ENCODE measurements around the gene RAB14.
"Not testable (repeated sequence)": the region's sequence is repeated elsewhere in the genome, so short reads cannot be mapped to it uniquely, and the experiment has no call there.

The RAB14 gene

GRCh38 chr9:121183666-121184423, 17.8 kb downstream of the RAB14 start:
- peaks cover 31 to 46% of the 10 kb centered on the region in 2 donors for H3K36me3 ChIP-seq (ENCODE audit: control insufficient read depth in 1 of 2, insufficient read depth in 2 of 2, low read length in 2 of 2)
- no peak overlapping the region for H3K9ac ChIP-seq (ENCODE audit: low read depth in 1 of 2, low read length in 2 of 2)
- no peak overlapping the region for H3K4me3 ChIP-seq (ENCODE audit: low read depth in 1 of 2, low read length in 2 of 2)
- H3K27me3 ChIP-seq (ENCODE audit: control insufficient read depth in 1 of 2, insufficient read depth in 2 of 2, low read length in 2 of 2) = no peaks in the 10 kb centered on the region
- H3K9me3 ChIP-seq (ENCODE audit: control insufficient read depth in 1 of 2, low read length in 2 of 2) = no peaks in the 10 kb centered on the region
- no peak overlapping the region for H3K27ac ChIP-seq (ENCODE audit: low read depth, low read length)
- peaks cover 0 to 10% of the 10 kb centered on the region in 2 donors for H3K4me1 ChIP-seq (ENCODE audit: control insufficient read depth in 1 of 2, insufficient read depth in 2 of 2, low read length in 2 of 2)

GRCh38 chr9:121182989-121183388, 18.7 kb downstream of the RAB14 start:
- Histone ChIP-seq H3K27ac (ENCODE audit: low read depth, low read length) (no peak overlapping the region), H3K9ac (ENCODE audit: low read depth in 1 of 2, low read length in 2 of 2) (no peak overlapping the region), H3K4me1 (ENCODE audit: control insufficient read depth in 1 of 2, insufficient read depth in 2 of 2, low read length in 2 of 2) (peaks cover 0 to 10% of the 10 kb centered on the region in 2 donors), H3K27me3 (ENCODE audit: control insufficient read depth in 1 of 2, insufficient read depth in 2 of 2, low read length in 2 of 2) (no peaks in the 10 kb centered on the region), H3K9me3 (ENCODE audit: control insufficient read depth in 1 of 2, low read length in 2 of 2) (no peaks in the 10 kb centered on the region), H3K36me3 (ENCODE audit: control insufficient read depth in 1 of 2, insufficient read depth in 2 of 2, low read length in 2 of 2) (peaks cover 33 to 51% of the 10 kb centered on the region in 2 donors), H3K4me3 (ENCODE audit: low read depth in 1 of 2, low read length in 2 of 2) (no peak overlapping the region)

- no peaks in the 10 kb centered on the region for H3K27me3 ChIP-seq (ENCODE audit: control insufficient read depth in 1 of 2, insufficient read depth in 2 of 2, low read length in 2 of 2)
- H3K27ac ChIP-seq (ENCODE audit: low read depth, low read length) = no peak overlapping the region
- H3K36me3 ChIP-seq (ENCODE audit: control insufficient read depth in 1 of 2, insufficient read depth in 2 of 2, low read length in 2 of 2) = peaks cover 33 to 51% of the 10 kb centered on the region in 2 donors
- peaks cover 0 to 10% of the 10 kb centered on the region in 2 donors for H3K4me1 ChIP-seq (ENCODE audit: control insufficient read depth in 1 of 2, insufficient read depth in 2 of 2, low read length in 2 of 2)
- no peak overlapping the region for H3K9ac ChIP-seq (ENCODE audit: low read depth in 1 of 2, low read length in 2 of 2)
- no peaks in the 10 kb centered on the region for H3K9me3 ChIP-seq (ENCODE audit: control insufficient read depth in 1 of 2, low read length in 2 of 2)
- no peak overlapping the region for H3K4me3 ChIP-seq (ENCODE audit: low read depth in 1 of 2, low read length in 2 of 2)
Measured at GRCh38 chr9:121182101-121182836, 19.4 kb downstream of the RAB14 start.

- Histone ChIP-seq H3K36me3 (ENCODE audit: control insufficient read depth in 1 of 2, insufficient read depth in 2 of 2, low read length in 2 of 2) (peaks cover 24 to 42% of the 10 kb centered on the region in 2 donors), H3K9ac (ENCODE audit: low read depth in 1 of 2, low read length in 2 of 2) (no peak overlapping the region), H3K9me3 (ENCODE audit: control insufficient read depth in 1 of 2, low read length in 2 of 2) (no peaks in the 10 kb centered on the region), H3K4me1 (ENCODE audit: control insufficient read depth in 1 of 2, insufficient read depth in 2 of 2, low read length in 2 of 2) (peaks cover 0 to 1% of the 10 kb centered on the region in 2 donors), H3K27ac (ENCODE audit: low read depth, low read length) (no peak overlapping the region), H3K27me3 (ENCODE audit: control insufficient read depth in 1 of 2, insufficient read depth in 2 of 2, low read length in 2 of 2) (no peaks in the 10 kb centered on the region), H3K4me3 (ENCODE audit: low read depth in 1 of 2, low read length in 2 of 2) (no peak overlapping the region)
Measured at GRCh38 chr9:121179930-121180681, 21.6 kb downstream of the RAB14 start.

GRCh38 chr9:121179373-121179721, 22.3 kb downstream of the RAB14 start:
- not testable (repeated sequence) for H3K9me3 ChIP-seq (ENCODE audit: control insufficient read depth in 1 of 2, low read length in 2 of 2); H3K27ac ChIP-seq (ENCODE audit: low read depth, low read length); H3K4me1 ChIP-seq (ENCODE audit: control insufficient read depth in 1 of 2, insufficient read depth in 2 of 2, low read length in 2 of 2); H3K4me3 ChIP-seq (ENCODE audit: low read depth in 1 of 2, low read length in 2 of 2); H3K9ac ChIP-seq (ENCODE audit: low read depth in 1 of 2, low read length in 2 of 2); H3K27me3 ChIP-seq (ENCODE audit: control insufficient read depth in 1 of 2, insufficient read depth in 2 of 2, low read length in 2 of 2)
- peaks cover 24 to 49% of the 10 kb centered on the region in 2 donors for H3K36me3 ChIP-seq (ENCODE audit: control insufficient read depth in 1 of 2, insufficient read depth in 2 of 2, low read length in 2 of 2)

- H3K27ac ChIP-seq (ENCODE audit: low read depth, low read length) = no peak overlapping the region
- no peak overlapping the region for H3K9ac ChIP-seq (ENCODE audit: low read depth in 1 of 2, low read length in 2 of 2)
- H3K4me3 ChIP-seq (ENCODE audit: low read depth in 1 of 2, low read length in 2 of 2) = no peak overlapping the region
- H3K36me3 ChIP-seq (ENCODE audit: control insufficient read depth in 1 of 2, insufficient read depth in 2 of 2, low read length in 2 of 2) = peaks cover 24 to 50% of the 10 kb centered on the region in 2 donors
- no peaks in the 10 kb centered on the region for H3K4me1 ChIP-seq (ENCODE audit: control insufficient read depth in 1 of 2, insufficient read depth in 2 of 2, low read length in 2 of 2)
- H3K27me3 ChIP-seq (ENCODE audit: control insufficient read depth in 1 of 2, insufficient read depth in 2 of 2, low read length in 2 of 2) = no peaks in the 10 kb centered on the region
- no peaks in the 10 kb centered on the region for H3K9me3 ChIP-seq (ENCODE audit: control insufficient read depth in 1 of 2, low read length in 2 of 2)
Measured at GRCh38 chr9:121178676-121179372, 22.8 kb downstream of the RAB14 start.

- H3K36me3 ChIP-seq (ENCODE audit: control insufficient read depth in 1 of 2, insufficient read depth in 2 of 2, low read length in 2 of 2) = peaks cover 24 to 60% of the 10 kb centered on the region in 2 donors
- no peak overlapping the region for H3K4me3 ChIP-seq (ENCODE audit: low read depth in 1 of 2, low read length in 2 of 2)
- no peak overlapping the region for H3K9ac ChIP-seq (ENCODE audit: low read depth in 1 of 2, low read length in 2 of 2)
- H3K4me1 ChIP-seq (ENCODE audit: control insufficient read depth in 1 of 2, insufficient read depth in 2 of 2, low read length in 2 of 2) = no peaks in the 10 kb centered on the region
- no peak overlapping the region for H3K27ac ChIP-seq (ENCODE audit: low read depth, low read length)
- H3K27me3 ChIP-seq (ENCODE audit: control insufficient read depth in 1 of 2, insufficient read depth in 2 of 2, low read length in 2 of 2) = no peaks in the 10 kb centered on the region
- H3K9me3 ChIP-seq (ENCODE audit: control insufficient read depth in 1 of 2, low read length in 2 of 2) = no peaks in the 10 kb centered on the region
Measured at GRCh38 chr9:121173501-121173900, 28.2 kb downstream of the RAB14 start.

- Histone ChIP-seq H3K36me3 (ENCODE audit: control insufficient read depth in 1 of 2, insufficient read depth in 2 of 2, low read length in 2 of 2) (peaks cover 24 to 61% of the 10 kb centered on the region in 2 donors), H3K27ac (ENCODE audit: low read depth, low read length) (no peak overlapping the region)
Measured at GRCh38 chr9:121172726-121173487, 28.8 kb downstream of the RAB14 start.

GRCh38 chr9:121171236-121171635, 30.4 kb downstream of the RAB14 start:
- H3K9ac ChIP-seq (ENCODE audit: low read depth in 1 of 2, low read length in 2 of 2) = no peak overlapping the region
- H3K9me3 ChIP-seq (ENCODE audit: control insufficient read depth in 1 of 2, low read length in 2 of 2) = no peaks in the 10 kb centered on the region
- no peak overlapping the region for H3K4me3 ChIP-seq (ENCODE audit: low read depth in 1 of 2, low read length in 2 of 2)
- no peaks in the 10 kb centered on the region for H3K4me1 ChIP-seq (ENCODE audit: control insufficient read depth in 1 of 2, insufficient read depth in 2 of 2, low read length in 2 of 2)
- no peaks in the 10 kb centered on the region for H3K27me3 ChIP-seq (ENCODE audit: control insufficient read depth in 1 of 2, insufficient read depth in 2 of 2, low read length in 2 of 2)
- H3K27ac ChIP-seq (ENCODE audit: low read depth, low read length) = no peak overlapping the region
- peaks cover 29 to 59% of the 10 kb centered on the region in 2 donors for H3K36me3 ChIP-seq (ENCODE audit: control insufficient read depth in 1 of 2, insufficient read depth in 2 of 2, low read length in 2 of 2)

More at GRCh38 chr9:121172726-121173487, 28.8 kb downstream of the RAB14 start:
- Histone ChIP-seq H3K27me3 (ENCODE audit: control insufficient read depth in 1 of 2, insufficient read depth in 2 of 2, low read length in 2 of 2) (no peaks in the 10 kb centered on the region), H3K4me3 (ENCODE audit: low read depth in 1 of 2, low read length in 2 of 2) (no peak overlapping the region), H3K4me1 (ENCODE audit: control insufficient read depth in 1 of 2, insufficient read depth in 2 of 2, low read length in 2 of 2) (no peaks in the 10 kb centered on the region), H3K9ac (ENCODE audit: low read depth in 1 of 2, low read length in 2 of 2) (no peak overlapping the region), H3K9me3 (ENCODE audit: control insufficient read depth in 1 of 2, low read length in 2 of 2) (no peaks in the 10 kb centered on the region)

Measured in duodenal mucosa (tissue), 2 donors.